BJ (cell line): Measurements from ENCODE around the gene PNRC1. TPM values are rescaled to one million over a fixed set of nuclear protein-coding genes. Genes with fewer than 3 reads are reported as not detected.

Source experiments
- CTCF ChIA-PET: fragments of 350-600 bp; formaldehyde crosslinking; extraction: SDS; loops from one replicate; lab custom pipeline; 2021; ENCODE audit warnings: antibody characterized with exemption, inconsistent platforms; lab: Yijun Ruan, JAX
- POLR2A ChIA-PET: fragments of 300-600 bp; sonication (Branson Sonifier 250); formaldehyde crosslinking; extraction: SDS; loops from one replicate; lab custom pipeline; 2021; ENCODE audit warnings: antibody characterized with exemption; lab: Charles Lee
- DNase-seq: peaks from one replicate; pipeline ENCODE4 v3.0.0-alpha.2; 2011; ENCODE audit warnings: low read depth
- H3K27me3 ChIP-seq: 2 replicates; pipeline ENCODE4 v1.6.0; 2011; ENCODE audit warnings: low read length; ENCODE audit not compliant: control insufficient read depth, insufficient read depth
- H3K36me3 ChIP-seq: 2 replicates; pipeline ENCODE4 v1.5.1; 2011; ENCODE audit warnings: low read length; ENCODE audit not compliant: control insufficient read depth, insufficient read depth
- H3K4me3 ChIP-seq: 2 replicates; pipeline ENCODE4 v1.5.1; 2011; ENCODE audit warnings: low read depth, mild to moderate bottlenecking, control low read depth, low read length
- polyA plus RNA-seq: library from polyadenylated mRNA; depleted of rRNA; stranded (reverse); fragments of >200 nt; gene quantifications from 2 replicates; pipeline ENCODE4 v1.2.3, GENCODE V29; 2011; rRNA removed
- small RNA-seq: library from RNA; depleted of rRNA; stranded (forward); fragments of <200 nt; gene quantifications from one replicate; pipeline ENCODE3, GENCODE V24; 2012; ENCODE audit warnings: low replicate concordance, low read depth; ENCODE audit not compliant: insufficient read length
- TF ChIP-seq, protein P1 (sequence below): IDR thresholded peaks from 2 replicates; pipeline ENCODE4 v1.5.1; 2011; ENCODE audit warnings: low read depth, mild to moderate bottlenecking, control low read depth, inconsistent platforms, low read length, moderate library complexity; ENCODE audit not compliant: insufficient read depth

Gene PNRC1
- polyA plus RNA-seq, 1 experiment = 5.6 TPM

DNA sequence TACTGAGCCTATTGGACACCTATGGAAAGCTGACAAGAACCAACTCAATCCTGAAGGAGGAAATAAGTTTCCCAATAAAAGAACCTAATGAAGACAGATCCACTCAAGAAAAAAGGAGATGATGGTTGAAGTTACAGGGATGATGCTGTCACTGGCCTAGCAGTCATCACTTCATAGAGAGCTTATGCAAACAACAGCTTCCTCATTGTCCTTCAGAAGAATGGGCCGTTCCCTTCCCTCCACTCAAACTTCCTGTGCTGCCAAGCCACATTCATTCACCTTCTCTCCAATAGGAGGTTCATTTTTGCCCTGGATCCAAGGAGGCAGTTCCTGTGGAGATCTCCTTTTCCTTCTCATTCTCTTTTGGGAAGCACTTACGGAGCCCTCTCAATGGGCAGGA, 51.5 kb downstream of the PNRC1 start:
- ChIA-PET POLR2A (no interaction called here), CTCF (interaction anchor here (0.7 to 1.2 kb wide), 4 partner anchors 9 to 1268 kb away, joined by 3 to 5 read pairs (median 4); no protein-coding TSS in a partner anchor)
- TF ChIP-seq, protein P1, sequence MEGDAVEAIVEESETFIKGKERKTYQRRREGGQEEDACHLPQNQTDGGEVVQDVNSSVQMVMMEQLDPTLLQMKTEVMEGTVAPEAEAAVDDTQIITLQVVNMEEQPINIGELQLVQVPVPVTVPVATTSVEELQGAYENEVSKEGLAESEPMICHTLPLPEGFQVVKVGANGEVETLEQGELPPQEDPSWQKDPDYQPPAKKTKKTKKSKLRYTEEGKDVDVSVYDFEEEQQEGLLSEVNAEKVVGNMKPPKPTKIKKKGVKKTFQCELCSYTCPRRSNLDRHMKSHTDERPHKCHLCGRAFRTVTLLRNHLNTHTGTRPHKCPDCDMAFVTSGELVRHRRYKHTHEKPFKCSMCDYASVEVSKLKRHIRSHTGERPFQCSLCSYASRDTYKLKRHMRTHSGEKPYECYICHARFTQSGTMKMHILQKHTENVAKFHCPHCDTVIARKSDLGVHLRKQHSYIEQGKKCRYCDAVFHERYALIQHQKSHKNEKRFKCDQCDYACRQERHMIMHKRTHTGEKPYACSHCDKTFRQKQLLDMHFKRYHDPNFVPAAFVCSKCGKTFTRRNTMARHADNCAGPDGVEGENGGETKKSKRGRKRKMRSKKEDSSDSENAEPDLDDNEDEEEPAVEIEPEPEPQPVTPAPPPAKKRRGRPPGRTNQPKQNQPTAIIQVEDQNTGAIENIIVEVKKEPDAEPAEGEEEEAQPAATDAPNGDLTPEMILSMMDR = no peak
- H3K36me3 ChIP-seq = no peaks in the 10 kb centered on the region
- H3K27me3 ChIP-seq = no peaks in the 10 kb centered on the region
- no peak for DNase-seq
- H3K4me3 ChIP-seq = no peak overlapping the region

DNA sequence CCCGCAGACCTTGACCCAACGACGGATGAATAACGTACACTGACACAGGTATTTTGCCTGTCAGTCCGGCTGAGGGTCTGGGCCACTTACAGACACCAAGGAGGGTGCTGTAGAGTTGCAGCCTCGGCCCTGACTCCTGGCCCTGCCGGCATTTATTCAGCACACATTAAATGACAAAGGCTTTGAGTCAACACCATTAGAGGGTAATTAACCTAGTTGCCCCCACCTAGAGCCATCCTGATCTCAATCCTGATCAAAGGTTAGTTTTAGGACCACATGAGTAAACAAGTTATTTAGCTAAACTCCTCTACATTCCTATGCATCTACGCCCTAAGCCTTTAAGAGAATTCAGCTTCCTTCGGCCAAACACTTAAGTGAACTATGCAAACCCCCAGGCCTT, 53.4 kb downstream of the PNRC1 start:
- Histone ChIP-seq H3K27me3 (no peaks in the 10 kb centered on the region), H3K4me3 (no peak overlapping the region), H3K36me3 (no peaks in the 10 kb centered on the region)
- TF ChIP-seq, protein P1 = no peak
- DNase-seq = no peak
- CTCF ChIA-PET = interaction anchor here (0.6 to 1.5 kb wide), 3 partner anchors 12 to 152 kb away, joined by 3 to 4 read pairs (median 3); partner anchors contain the start of gene PM20D2
- POLR2A ChIA-PET = no interaction called here

DNA sequence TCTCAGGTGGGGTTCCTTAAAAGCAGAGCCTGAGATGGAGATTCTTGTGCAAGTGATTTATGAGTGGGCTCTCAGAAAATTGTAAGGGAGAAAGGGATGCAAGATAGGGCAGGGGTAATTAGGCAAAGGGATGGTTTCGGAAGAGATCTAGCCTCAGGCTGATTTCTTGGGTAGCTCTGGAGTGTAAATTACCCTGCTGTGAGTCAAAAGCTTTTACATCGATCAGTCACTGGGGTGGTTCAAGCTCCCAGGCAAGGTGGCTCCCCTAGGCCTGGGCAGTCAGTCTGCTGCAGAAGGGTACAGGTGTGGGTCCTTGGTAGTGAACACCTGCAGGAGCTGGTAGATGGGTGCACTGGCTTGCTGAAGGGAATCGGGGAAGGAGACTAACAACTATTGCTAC, 54.2 kb downstream of the PNRC1 start:
- ChIA-PET CTCF (interaction anchor here (0.6 to 1.5 kb wide), 3 partner anchors 11 to 152 kb away, joined by 3 to 4 read pairs (median 3); partner anchors contain the start of gene PM20D2), POLR2A (no interaction called here)
- Histone ChIP-seq H3K4me3 (no peak overlapping the region), H3K27me3 (no peaks in the 10 kb centered on the region), H3K36me3 (no peaks in the 10 kb centered on the region)
- no peak for DNase-seq
- TF ChIP-seq, protein P1 = no peak

Small RNA genes within 50 kb of the gene (small RNA-seq; reads per million reads assigned to genes)
- gene RN7SL336P = not detected
- 0.63 reads per million for gene RNU2-61P

Other genes with a start within 250 kb of the PNRC1 start
- 3.2 and 6.5 TPM in 2 replicates for gene RNGTT, start 117.1 kb upstream of the PNRC1 start, polyA plus RNA-seq
- gene SRSF12, start 37.3 kb downstream of the PNRC1 start, polyA plus RNA-seq = 0.06 TPM in 1 of 2 replicates, not detected in the other
- gene PM20D2, start 65.3 kb downstream of the PNRC1 start, polyA plus RNA-seq = 2.4 and 4.0 TPM in 2 replicates
- not detected in 2 replicates for gene GABRR1, start 136.6 kb downstream of the PNRC1 start, polyA plus RNA-seq
- gene GABRR2, start 234.5 kb downstream of the PNRC1 start, polyA plus RNA-seq = 0.21 and 0.31 TPM in 2 replicates